Measurements from ENCODE around the gene CFB. TPM values are rescaled to one million over a fixed set of nuclear protein-coding genes. Genes with fewer than 3 reads are reported as not detected.

The CFB gene
- total and polyA plus RNA-seq, 2 of the 13 experiments (the other 11 are each of a cell fraction or from before 2014, with no cell fraction given) = 171 to 513 TPM

- TF ChIP-seq LCORL (IDR thresholded peaks at IDR 0.05) (no peak), LCORL (CRISPR knock-in tag; IDR thresholded peaks at IDR 0.05) (no peak), PBX3 (CRISPR knock-in tag; IDR thresholded peaks at IDR 0.05; ENCODE audit: borderline replicate concordance) (no peak), FOXA1 (IDR thresholded peaks at IDR 0.05) (no peak), FOXA1 (CRISPR knock-in tag; IDR thresholded peaks at IDR 0.05) (no peak), REL (CRISPR knock-in tag; conservative IDR thresholded peaks at IDR 0.05) (no peak), ZNF234 (CRISPR knock-in tag; conservative IDR thresholded peaks at IDR 0.05) (no peak), AHDC1 (CRISPR knock-in tag; IDR thresholded peaks at IDR 0.05; ENCODE audit: borderline replicate concordance) (no peak), SP140L (CRISPR knock-in tag; IDR thresholded peaks at IDR 0.05; ENCODE audit: borderline replicate concordance) (no peak), ZNF710 (CRISPR knock-in tag; IDR thresholded peaks at IDR 0.05; ENCODE audit: borderline replicate concordance) (no peak), ZFP82 (CRISPR knock-in tag; IDR thresholded peaks at IDR 0.05; ENCODE audit: borderline replicate concordance) (peak; percentile 75; the same call in 1 of the 2 replicates), CREB3 (CRISPR knock-in tag; IDR thresholded peaks at IDR 0.05) (no peak), ZBTB44 (CRISPR knock-in tag; IDR thresholded peaks at IDR 0.05) (no peak), HDAC2 (CRISPR knock-in tag; IDR thresholded peaks at IDR 0.05) (no peak), SOX13 (IDR thresholded peaks at IDR 0.05) (no peak), SOX13 (CRISPR knock-in tag; conservative IDR thresholded peaks at IDR 0.05 in 1 of 2, IDR thresholded peaks at IDR 0.05 in 1 of 2) (no peak), RFXANK (CRISPR knock-in tag; IDR thresholded peaks at IDR 0.05) (no peak), NCOA2 (CRISPR knock-in tag; IDR thresholded peaks at IDR 0.05) (no peak), MTA1 (CRISPR knock-in tag; IDR thresholded peaks at IDR 0.05; ENCODE audit: borderline replicate concordance) (0 out of 2 replicates have a peak, but pooled peaks have one; percentile 4)
Observed at GRCh38 chr6:31896856-31897611, 48.9 kb upstream of the CFB start (continued).
